GM19397 (cell line): ENCODE results near the gene DNAI1.

Source experiments
- ATAC-seq: cut with Tn5 transposase; IDR thresholded peaks from one replicate; pipeline ENCODE4 v1.9.1; 2021; ENCODE audit warnings: mild to moderate bottlenecking, moderate library complexity; ENCODE audit not compliant: unreplicated experiment

DNAI1 gene

DNA sequence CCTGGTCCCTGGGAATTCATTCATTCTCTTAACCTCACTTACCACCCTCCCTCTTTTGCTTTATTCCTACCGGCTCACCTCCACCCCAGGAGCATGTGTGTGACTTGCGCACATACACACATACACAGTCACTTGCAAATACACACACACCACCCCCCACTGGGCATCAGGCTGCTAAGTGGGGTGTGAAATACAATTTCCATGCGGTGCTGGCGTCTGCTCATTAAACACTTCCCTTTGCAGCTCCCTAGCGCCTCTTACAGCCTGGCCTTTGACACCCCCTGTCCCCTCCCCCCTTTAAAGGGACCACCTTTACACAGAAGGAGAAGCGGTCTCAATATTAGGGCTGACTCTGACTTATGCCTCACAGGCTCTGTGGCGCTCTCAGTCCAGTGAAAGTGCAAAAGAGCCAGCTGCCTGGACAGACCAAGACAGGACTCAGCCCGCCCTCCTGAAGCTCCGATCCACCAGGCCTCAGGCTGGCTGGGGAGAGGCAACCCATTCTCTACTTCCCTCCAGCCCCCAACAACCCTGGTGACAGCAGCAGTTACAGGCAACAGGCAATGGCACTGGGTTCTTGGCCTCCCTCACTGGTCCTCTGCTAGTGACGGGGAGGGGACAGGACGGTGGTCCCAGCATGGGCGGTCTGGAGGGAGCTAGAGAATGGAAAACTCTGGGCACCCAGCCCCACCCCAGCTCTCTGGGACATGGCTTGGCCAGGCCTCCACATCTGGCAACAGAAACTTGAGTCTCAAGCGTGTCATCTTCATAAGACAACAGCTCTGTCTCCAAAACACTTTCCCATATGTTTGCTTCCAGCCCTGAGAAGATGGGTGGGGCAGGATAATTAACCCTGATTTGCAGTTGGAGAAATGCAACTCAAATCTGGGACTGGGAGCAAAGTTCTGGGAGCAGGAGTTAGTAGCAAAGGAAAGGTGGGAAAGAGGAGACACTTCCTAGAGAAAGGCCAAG is 52.2 kb downstream of the DNAI1 start:
- ATAC-seq = no peak

- no peak for ATAC-seq
Measured at GRCh38 chr9:34512131-34513078, 53.8 kb downstream of the DNAI1 start.

- no peak for ATAC-seq
Measured at GRCh38 chr9:34513567-34514214, 55.1 kb downstream of the DNAI1 start.

GRCh38 chr9:34514401-34514800 is 55.8 kb downstream of the DNAI1 start:
- no peak for ATAC-seq

GRCh38 chr9:34514816-34515215 is 56.2 kb downstream of the DNAI1 start:
- ATAC-seq = no peak

GRCh38 chr9:34515959-34516358 is 57.4 kb downstream of the DNAI1 start:
- no peak for ATAC-seq

DNA sequence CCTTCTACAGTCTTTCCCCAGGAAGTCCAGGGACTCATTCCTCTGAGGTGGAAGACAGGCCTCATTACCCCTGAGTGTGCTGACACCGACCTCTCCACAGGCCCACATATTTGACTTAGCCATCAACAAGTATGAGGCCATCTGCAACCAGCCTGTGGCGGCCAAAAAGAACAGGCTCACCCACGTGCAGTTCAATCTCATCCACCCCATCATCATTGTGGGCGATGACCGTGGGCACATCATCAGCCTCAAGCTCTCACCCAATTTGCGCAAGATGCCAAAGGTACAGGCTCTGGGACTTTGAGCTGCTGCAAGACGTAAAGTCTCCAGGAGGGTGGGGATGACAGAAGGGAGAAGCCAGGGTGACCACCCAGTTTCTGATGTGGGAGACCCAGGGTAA is 58.6 kb downstream of the DNAI1 start:
- no peak for ATAC-seq

DNA sequence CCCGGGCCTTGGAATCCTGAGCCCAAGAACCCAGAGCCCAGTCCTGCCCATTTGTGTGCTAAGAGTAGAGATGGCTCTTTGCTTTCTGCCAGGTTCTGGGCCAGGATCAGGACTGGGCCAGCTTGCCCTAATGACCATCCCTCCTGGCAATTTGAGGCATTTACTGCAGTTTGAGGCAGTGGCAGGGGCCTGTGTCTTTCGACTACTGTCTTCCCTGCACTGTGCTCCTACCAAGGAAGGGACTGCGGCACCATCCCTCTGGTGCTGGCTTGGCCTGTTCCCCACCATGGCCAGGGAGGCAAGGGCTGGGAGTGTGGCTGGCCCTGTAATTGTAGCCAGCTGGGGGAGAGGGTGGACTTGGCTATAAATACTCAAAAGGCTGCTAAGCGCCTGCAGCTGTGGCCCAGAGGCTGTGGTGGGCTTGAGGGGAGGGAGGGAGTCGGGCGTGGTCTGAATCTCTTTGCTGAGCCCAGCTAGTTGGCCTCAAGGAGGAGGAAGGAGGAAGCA is 59.6 kb downstream of the DNAI1 start:
- ATAC-seq = no peak

DNA sequence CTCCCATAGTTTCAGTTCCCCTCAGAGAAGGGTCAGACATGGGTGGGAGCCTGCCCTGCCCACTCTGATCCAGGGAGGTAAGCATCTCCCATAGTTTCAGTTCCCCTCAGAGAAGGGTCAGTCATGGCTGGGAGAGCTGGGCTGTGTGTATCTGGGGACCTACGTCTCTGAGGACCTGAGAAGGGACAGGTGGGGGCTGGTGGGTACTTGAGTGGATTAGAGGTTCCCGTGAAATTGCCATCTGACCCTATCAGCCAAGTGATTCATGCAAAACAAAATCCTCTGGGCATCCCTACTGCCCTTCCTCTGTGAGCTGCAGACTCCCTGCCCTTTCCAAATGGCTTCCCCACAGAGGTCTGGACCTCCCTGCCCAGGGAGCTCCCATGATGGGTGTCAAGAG is 60.3 kb downstream of the DNAI1 start:
- ATAC-seq = no peak

GRCh38 chr9:34519321-34520020 is 60.9 kb downstream of the DNAI1 start:
- no peak for ATAC-seq

- ATAC-seq = no peak
Measured at GRCh38 chr9:34520096-34520495, 61.5 kb downstream of the DNAI1 start.

DNA sequence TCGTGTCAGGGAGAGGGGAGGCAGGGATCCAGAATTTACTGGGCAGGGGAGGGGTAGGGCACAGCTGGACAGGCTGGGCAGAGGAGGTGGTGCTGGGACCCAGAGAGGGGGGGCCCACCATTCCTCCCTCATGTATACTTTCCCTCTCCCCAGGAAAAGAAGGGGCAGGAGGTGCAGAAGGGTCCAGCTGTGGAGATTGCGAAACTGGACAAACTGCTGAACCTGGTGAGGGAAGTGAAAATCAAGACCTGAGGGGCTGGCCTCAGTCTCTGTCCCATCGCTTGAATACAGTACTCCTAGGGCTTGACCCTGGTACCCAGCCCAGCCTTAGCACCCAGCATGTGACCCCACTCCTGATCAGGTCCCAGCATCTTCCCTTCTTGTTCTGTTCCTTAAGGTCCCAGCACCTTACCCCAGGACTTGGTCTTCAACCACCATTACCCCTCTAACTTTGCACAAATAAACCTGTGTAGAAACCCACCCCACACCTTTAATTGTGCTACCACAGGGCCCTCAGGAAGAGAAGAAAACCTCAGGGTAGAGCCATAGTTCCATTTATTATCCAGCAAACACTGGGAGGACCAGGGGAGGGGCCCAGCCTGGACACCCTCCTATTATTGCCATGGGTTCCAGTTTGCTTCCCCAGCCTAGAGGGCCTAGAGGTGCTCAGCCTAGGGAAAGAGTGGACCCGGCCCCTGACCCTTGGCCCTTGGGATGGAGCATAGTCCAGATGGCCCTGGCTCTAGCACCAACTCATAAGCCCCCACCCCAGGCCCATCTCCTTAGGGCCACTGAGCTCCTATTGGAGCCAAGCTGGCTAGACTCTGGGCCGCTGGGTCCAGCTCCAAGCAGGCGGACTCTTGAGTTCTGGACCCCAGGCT is 62.1 kb downstream of the DNAI1 start:
- ATAC-seq = no peak

DNA sequence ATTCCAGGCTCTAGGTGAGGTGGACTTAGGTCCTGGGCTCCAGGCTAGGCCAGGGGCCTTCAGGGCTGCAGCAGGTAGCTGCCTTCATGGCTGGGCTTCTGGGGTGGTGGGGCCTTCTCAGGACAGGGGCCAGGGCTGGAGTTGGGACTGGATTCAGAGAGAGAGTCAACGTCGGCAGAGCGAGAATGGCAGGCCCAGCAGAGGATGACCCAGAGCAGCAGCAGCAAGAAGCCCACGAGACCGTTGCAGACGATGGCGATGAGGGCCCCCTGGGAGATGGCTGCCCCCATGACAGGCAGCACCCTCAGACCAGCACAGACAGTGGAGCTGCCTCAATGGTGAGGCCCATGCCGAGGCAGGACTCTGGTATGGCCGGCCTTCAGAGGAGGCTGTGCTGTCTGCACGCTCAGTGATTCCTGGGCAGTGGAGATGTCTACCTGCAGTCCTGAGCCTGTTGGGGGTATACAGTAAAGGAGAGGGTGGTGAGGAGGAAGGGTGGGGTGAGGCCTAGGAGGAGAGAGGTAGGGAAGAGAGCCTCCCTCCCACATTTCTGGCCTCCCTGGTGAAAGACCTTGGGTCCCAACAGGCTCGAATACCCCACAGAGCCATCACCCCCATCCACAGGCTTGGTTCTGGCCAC is 62.9 kb downstream of the DNAI1 start:
- ATAC-seq = no peak

GRCh38 chr9:34522091-34522887 is 63.7 kb downstream of the DNAI1 start:
- peak; percentile 10 for ATAC-seq

GRCh38 chr9:34522971-34523797 is 64.6 kb downstream of the DNAI1 start, which contains the start of gene ENHO:
Gene ENHO, minus strand, starts transcription at chr9:34522990. Its CDS starts 1,295 bp downstream, at chr9:34521695.
- peak; percentile 89 for ATAC-seq

DNA sequence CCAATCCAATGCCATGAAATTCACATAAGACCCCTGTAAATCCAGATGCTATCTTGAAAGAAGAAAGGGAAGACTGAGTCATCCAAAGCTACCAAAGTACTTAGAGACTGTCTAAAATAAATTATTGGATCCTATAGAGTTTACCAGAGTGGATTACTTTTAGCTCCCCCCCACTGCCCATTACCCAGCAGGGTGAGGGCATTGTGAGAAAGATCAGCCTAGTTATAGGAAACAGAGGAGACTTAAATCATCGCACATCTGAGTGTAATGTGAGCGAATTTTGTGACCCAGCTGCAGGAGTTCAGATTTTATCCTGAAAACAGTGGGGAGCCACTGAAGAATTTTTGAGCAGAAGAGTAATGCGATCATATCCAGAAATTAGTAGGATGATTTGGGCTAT is 65.7 kb downstream of the DNAI1 start:
- no peak for ATAC-seq

DNA sequence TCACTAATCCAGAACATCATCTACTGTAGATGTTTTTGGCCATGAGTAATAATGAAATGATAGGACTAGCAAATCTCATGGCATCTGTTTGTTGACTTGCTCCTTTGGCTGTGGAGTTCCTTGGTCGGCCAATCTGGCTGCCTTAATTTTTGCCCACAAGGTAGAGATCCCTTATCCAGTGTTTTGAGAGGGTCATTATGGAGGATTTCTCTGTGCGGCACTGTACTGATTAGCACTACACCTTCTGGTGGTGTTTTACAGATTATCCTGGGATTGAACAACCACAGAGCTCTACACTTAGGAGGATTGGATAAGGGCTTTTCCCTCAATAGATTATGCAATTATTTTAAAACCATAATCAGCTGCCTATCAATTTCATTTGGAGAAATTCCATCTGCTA is 67.4 kb downstream of the DNAI1 start:
- no peak for ATAC-seq
